Natural killer cell (primary cell): Measurements from ENCODE around the gene ZFYVE19. TPM values are rescaled to one million over a fixed set of nuclear protein-coding genes. Genes with fewer than 3 reads are reported as not detected.

Experiments
- ATAC-seq, 3 donors: fragments of 150-1000 bp in 2 of 3; fragments of 200-7000 bp in 1 of 3; cut with Tn5 transposase; 1 replicate in 1 of 3; 2 replicates in 2 of 3; pipeline ENCODE4 v1.10.0; 2021; ENCODE audit warnings: mild to moderate bottlenecking in 2 of 3, moderate library complexity in 2 of 3
- DNase-seq, 2 donors: peaks; one replicate each; pipeline versions ENCODE4 v3.0.0 to v3.0.0-alpha.2; 2013 to 2021; ENCODE audit warnings: mixed read lengths in 1 of 2
- H3K27ac ChIP-seq: one replicate; pipeline ENCODE4 v1.5.1; 2013; ENCODE audit warnings: mild to moderate bottlenecking, low read length
- H3K27me3 ChIP-seq: one replicate; pipeline ENCODE4 v1.6.1; 2013; ENCODE audit warnings: low read length; ENCODE audit not compliant: control insufficient read depth, insufficient read depth
- H3K36me3 ChIP-seq: one replicate; pipeline ENCODE4 v1.6.1; 2013; ENCODE audit warnings: low read length; ENCODE audit not compliant: control insufficient read depth, insufficient read depth
- H3K4me1 ChIP-seq: one replicate; pipeline ENCODE4 v1.6.1; 2013; ENCODE audit warnings: low read length; ENCODE audit not compliant: control insufficient read depth, insufficient read depth
- H3K4me3 ChIP-seq: one replicate; pipeline ENCODE4 v1.5.1; 2013; ENCODE audit warnings: low read length
- H3K9me3 ChIP-seq: one replicate; pipeline ENCODE4 v1.6.1; 2013; ENCODE audit warnings: low read length; ENCODE audit not compliant: control insufficient read depth, insufficient read depth
- H3K27ac Mint-ChIP-seq, 2 donors: one replicate each; pipeline ENCODE4 v1.8.0; 2022; ENCODE audit warnings: mild to moderate bottlenecking in 2 of 2, mixed read lengths in 2 of 2, moderate library complexity in 1 of 2
- H3K27me3 Mint-ChIP-seq, 2 donors: one replicate each; pipeline ENCODE4 v1.8.0; 2022; ENCODE audit warnings: low read depth in 2 of 2, mixed read lengths in 2 of 2
- H3K36me3 Mint-ChIP-seq: one replicate; pipeline ENCODE4 v1.8.0; 2022; ENCODE audit warnings: mixed read lengths
- H3K4me1 Mint-ChIP-seq, 2 donors: one replicate each; pipeline ENCODE4 v1.8.0; 2022; ENCODE audit warnings: mixed read lengths in 2 of 2
- H3K4me3 Mint-ChIP-seq: one replicate; pipeline ENCODE4 v1.8.0; 2022; ENCODE audit warnings: mild to moderate bottlenecking, moderate library complexity, mixed read lengths
- H3K9me3 Mint-ChIP-seq, 2 donors: one replicate each; pipeline ENCODE4 v1.8.0; 2022; ENCODE audit warnings: mixed read lengths in 2 of 2
- WGBS: methylation state at CpG from one replicate; pipeline ENCODE4 v1.1.7; 2013; ENCODE audit warnings: missing lambda C conversion rate; ENCODE audit not compliant: insufficient coverage; 5-methylcytosine and 5-hydroxymethylcytosine counted together
- intact Hi-C: fragments of 100-400 bp; cut with micrococcal nuclease; formaldehyde crosslinking; loops from one replicate; pipeline ENCODE4 v1.14.2; 2022
- total RNA-seq, 4 donors: library from RNA; stranded (reverse); fragments of 120-200 nt in 1 of 4; gene quantifications; one replicate each; pipeline versions ENCODE4 v1.2.3 to v1.2.4, GENCODE V29; 2013 to 2022
- TF ChIP-seq, protein P1 (sequence below): fragments of 200-600 bp; IDR thresholded peaks from one replicate; pipeline ENCODE4 v1.8.0; 2022; ENCODE audit warnings: antibody characterized with exemption

The ZFYVE19 gene
- total RNA-seq, 3 donors from 2014 or later (not counting 1 experiment from before 2014, with no cell fraction given), result 16.4 to 19.7 (median 18.5) TPM

DNA sequence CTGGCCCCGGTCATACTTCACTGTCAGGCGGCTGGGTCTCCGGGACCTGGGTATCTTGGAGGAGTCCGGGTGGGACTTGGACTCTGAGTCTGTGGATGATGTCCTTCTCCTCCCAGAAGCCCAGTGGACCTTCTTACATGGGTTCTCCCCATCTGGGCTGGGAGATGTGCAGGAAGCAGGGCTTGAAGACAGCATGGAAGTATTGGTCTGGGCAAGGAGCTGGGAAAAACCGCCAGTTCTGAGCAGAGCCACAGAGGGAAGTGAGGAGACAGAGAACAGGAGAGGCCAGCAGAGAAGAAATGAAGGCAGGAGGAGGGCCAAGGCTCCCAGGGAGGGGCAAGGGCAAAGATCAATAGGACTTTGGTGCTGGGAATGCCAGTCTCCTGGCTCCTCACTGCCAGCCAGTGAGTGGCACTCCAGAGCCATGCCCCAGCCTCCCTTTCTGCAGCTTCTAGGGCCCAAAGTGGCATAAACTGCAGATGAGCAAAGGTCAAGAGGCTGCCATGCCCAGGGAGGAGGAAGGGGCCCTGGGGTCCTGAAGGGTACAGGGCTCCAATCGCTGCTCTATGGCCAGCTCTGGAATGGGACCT is 21.7 kb downstream of the ZFYVE19 start, which contains the start of gene PPP1R14D:
Gene PPP1R14D, minus strand, starts transcription at position 262 of the 590 bp plus-strand sequence. Its CDS starts 67 bp downstream, at position 195.
- Mint-ChIP-seq H3K4me1 (no peaks in the 10 kb centered on the region), H3K36me3 (no peaks in the 10 kb centered on the region), H3K4me3 (no peak within 1 kb of the TSS), H3K27ac (no peak within 1 kb of the TSS), H3K9me3 (no peaks in the 10 kb centered on the region), H3K27me3 (peaks cover 0 to 3% of the 10 kb centered on the region in 2 donors)
- Histone ChIP-seq H3K4me3 (no peak within 1 kb of the TSS), H3K27me3 (no peaks in the 10 kb centered on the region), H3K36me3 (no peaks in the 10 kb centered on the region), H3K9me3 (no peaks in the 10 kb centered on the region), H3K27ac (no peak within 1 kb of the TSS), H3K4me1 (no peaks in the 10 kb centered on the region)
- WGBS, result 92% methylated on average over 6 of the region's 6 CpGs
- TF ChIP-seq, protein P1, sequence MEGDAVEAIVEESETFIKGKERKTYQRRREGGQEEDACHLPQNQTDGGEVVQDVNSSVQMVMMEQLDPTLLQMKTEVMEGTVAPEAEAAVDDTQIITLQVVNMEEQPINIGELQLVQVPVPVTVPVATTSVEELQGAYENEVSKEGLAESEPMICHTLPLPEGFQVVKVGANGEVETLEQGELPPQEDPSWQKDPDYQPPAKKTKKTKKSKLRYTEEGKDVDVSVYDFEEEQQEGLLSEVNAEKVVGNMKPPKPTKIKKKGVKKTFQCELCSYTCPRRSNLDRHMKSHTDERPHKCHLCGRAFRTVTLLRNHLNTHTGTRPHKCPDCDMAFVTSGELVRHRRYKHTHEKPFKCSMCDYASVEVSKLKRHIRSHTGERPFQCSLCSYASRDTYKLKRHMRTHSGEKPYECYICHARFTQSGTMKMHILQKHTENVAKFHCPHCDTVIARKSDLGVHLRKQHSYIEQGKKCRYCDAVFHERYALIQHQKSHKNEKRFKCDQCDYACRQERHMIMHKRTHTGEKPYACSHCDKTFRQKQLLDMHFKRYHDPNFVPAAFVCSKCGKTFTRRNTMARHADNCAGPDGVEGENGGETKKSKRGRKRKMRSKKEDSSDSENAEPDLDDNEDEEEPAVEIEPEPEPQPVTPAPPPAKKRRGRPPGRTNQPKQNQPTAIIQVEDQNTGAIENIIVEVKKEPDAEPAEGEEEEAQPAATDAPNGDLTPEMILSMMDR, result no peak
- DNase-seq, result no peak
- no peak for ATAC-seq
- intact Hi-C loops, result no loop called here

DNA sequence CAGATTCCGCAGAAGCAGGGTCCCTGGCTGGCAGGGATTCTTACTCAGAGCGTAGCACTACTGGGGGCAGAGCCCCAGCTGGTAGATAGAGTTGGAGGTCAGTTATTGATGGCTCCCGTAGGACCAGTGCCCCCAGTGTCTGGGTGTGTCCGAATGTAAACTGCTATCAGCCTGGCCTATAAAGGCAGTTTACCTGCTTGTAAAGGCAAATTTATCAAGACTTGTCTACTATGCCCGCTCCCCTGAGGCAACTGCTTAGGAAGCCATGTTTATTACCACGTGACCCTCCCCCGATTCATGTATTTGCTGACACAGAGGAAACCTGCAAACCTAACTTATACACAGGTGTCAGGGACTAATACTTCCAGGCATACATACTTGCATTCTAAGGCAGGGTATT is 22.2 kb downstream of the ZFYVE19 start:
- H3K36me3 Mint-ChIP-seq, result no peaks in the 10 kb centered on the region
- Histone ChIP-seq H3K36me3 (no peaks in the 10 kb centered on the region), H3K27ac (no peak overlapping the region), H3K4me1 (no peaks in the 10 kb centered on the region), H3K27me3 (no peaks in the 10 kb centered on the region), H3K9me3 (no peaks in the 10 kb centered on the region), H3K4me3 (no peak overlapping the region)
- H3K27ac Mint-ChIP-seq, result no peak overlapping the region
- 95% methylated on average over 7 of the region's 7 CpGs for WGBS
- H3K27me3 Mint-ChIP-seq, result peaks cover 0 to 3% of the 10 kb centered on the region in 2 donors
- H3K4me3 Mint-ChIP-seq, result no peak overlapping the region
- TF ChIP-seq, protein P1, result no peak
- no peaks in the 10 kb centered on the region for H3K4me1 Mint-ChIP-seq
- no peak for DNase-seq
- no peaks in the 10 kb centered on the region for H3K9me3 Mint-ChIP-seq
- ATAC-seq, result no peak
- intact Hi-C loops, result no loop called here

DNA sequence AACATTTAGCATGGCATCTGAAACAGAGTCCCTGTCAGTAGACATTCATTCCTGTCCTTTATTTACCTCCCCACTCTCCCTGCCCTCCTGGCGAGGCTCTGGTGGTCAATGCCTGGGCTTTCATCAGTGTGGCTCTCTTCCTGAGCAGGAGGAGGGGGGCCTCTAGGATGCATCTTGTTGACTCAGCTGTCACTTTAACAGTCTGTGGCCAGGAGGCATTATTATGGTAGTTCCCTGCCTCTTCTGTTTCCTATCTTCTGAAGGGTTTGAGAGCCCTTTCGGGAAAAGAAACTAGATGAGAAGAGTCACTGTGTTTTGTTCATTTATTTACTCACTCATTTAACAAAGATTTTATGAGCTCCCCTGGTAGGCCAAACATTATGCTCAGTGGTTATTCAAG is 24.0 kb downstream of the ZFYVE19 start:
- Mint-ChIP-seq H3K27ac (no peak overlapping the region), H3K4me1 (no peaks in the 10 kb centered on the region), H3K27me3 (peaks cover 0 to 3% of the 10 kb centered on the region in 2 donors), H3K9me3 (no peaks in the 10 kb centered on the region), H3K36me3 (no peaks in the 10 kb centered on the region), H3K4me3 (no peak overlapping the region)
- no peaks in the 10 kb centered on the region for H3K27me3 ChIP-seq
- no peaks in the 10 kb centered on the region for H3K4me1 ChIP-seq
- H3K36me3 ChIP-seq, result no peaks in the 10 kb centered on the region
- no peak overlapping the region for H3K27ac ChIP-seq
- H3K9me3 ChIP-seq, result no peaks in the 10 kb centered on the region
- ATAC-seq (no peak), DNase-seq (no peak)
- intact Hi-C loops, result no loop called here
- TF ChIP-seq, protein P1, result no peak
- 83% methylated on average over 2 of the region's 2 CpGs for WGBS
- no peak overlapping the region for H3K4me3 ChIP-seq

DNA sequence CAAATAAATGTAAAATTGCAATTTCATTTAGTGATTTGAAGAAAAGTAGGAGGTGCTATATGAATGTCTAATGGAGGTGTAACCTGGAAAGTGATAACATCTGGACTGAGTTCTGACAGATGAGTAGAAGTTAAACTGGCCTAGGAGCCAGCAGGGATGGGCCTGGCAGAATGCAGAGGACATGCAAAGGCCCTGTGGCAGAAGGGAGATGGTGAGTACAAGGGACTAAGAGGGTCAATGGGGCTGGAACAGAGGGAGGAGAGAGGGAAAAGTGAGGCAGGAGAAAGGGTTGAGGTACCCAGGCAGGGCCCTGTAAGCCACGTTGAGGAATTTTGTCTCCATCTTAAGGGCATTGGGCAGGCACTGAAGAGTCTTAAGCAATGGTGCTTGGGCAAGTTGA is 25.0 kb downstream of the ZFYVE19 start:
- no peaks in the 10 kb centered on the region for H3K36me3 ChIP-seq
- no peak for DNase-seq
- intact Hi-C loops, result no loop called here
- H3K27me3 Mint-ChIP-seq, result peaks cover 0 to 3% of the 10 kb centered on the region in 2 donors
- no peak overlapping the region for H3K27ac Mint-ChIP-seq
- no peak overlapping the region for H3K27ac ChIP-seq
- no peaks in the 10 kb centered on the region for H3K27me3 ChIP-seq
- H3K4me3 Mint-ChIP-seq, result no peak overlapping the region
- no peaks in the 10 kb centered on the region for H3K9me3 Mint-ChIP-seq
- no peaks in the 10 kb centered on the region for H3K4me1 Mint-ChIP-seq
- no peaks in the 10 kb centered on the region for H3K9me3 ChIP-seq
- TF ChIP-seq, protein P1, result no peak
- H3K4me3 ChIP-seq, result no peak overlapping the region
- 73% methylated on average over 1 of the region's 1 CpG for WGBS
- no peaks in the 10 kb centered on the region for H3K4me1 ChIP-seq
- ATAC-seq, result no peak
- H3K36me3 Mint-ChIP-seq, result no peaks in the 10 kb centered on the region
